Natural killer cell (primary cell): ENCODE results near the gene TAOK2. TPM values are rescaled to one million over a fixed set of nuclear protein-coding genes. Genes with fewer than 3 reads are reported as not detected.

ENCODE experiments used
- ATAC-seq, 3 donors: fragments of 150-1000 bp in 2 of 3; fragments of 200-7000 bp in 1 of 3; cut with Tn5 transposase; 1 replicate in 1 of 3; 2 replicates in 2 of 3; pipeline ENCODE4 v1.10.0; 2021; ENCODE audit warnings: mild to moderate bottlenecking in 2 of 3, moderate library complexity in 2 of 3
- DNase-seq, 2 donors: peaks; one replicate each; pipeline versions ENCODE4 v3.0.0 to v3.0.0-alpha.2; 2013 to 2021; ENCODE audit warnings: mixed read lengths in 1 of 2
- H3K27ac ChIP-seq: one replicate; pipeline ENCODE4 v1.5.1; 2013; ENCODE audit warnings: mild to moderate bottlenecking, low read length
- H3K27me3 ChIP-seq: one replicate; pipeline ENCODE4 v1.6.1; 2013; ENCODE audit warnings: low read length; ENCODE audit not compliant: control insufficient read depth, insufficient read depth
- H3K36me3 ChIP-seq: one replicate; pipeline ENCODE4 v1.6.1; 2013; ENCODE audit warnings: low read length; ENCODE audit not compliant: control insufficient read depth, insufficient read depth
- H3K4me1 ChIP-seq: one replicate; pipeline ENCODE4 v1.6.1; 2013; ENCODE audit warnings: low read length; ENCODE audit not compliant: control insufficient read depth, insufficient read depth
- H3K4me3 ChIP-seq: one replicate; pipeline ENCODE4 v1.5.1; 2013; ENCODE audit warnings: low read length
- H3K9me3 ChIP-seq: one replicate; pipeline ENCODE4 v1.6.1; 2013; ENCODE audit warnings: low read length; ENCODE audit not compliant: control insufficient read depth, insufficient read depth
- H3K27ac Mint-ChIP-seq, 2 donors: one replicate each; pipeline ENCODE4 v1.8.0; 2022; ENCODE audit warnings: mild to moderate bottlenecking in 2 of 2, mixed read lengths in 2 of 2, moderate library complexity in 1 of 2
- H3K27me3 Mint-ChIP-seq, 2 donors: one replicate each; pipeline ENCODE4 v1.8.0; 2022; ENCODE audit warnings: low read depth in 2 of 2, mixed read lengths in 2 of 2
- H3K36me3 Mint-ChIP-seq: one replicate; pipeline ENCODE4 v1.8.0; 2022; ENCODE audit warnings: mixed read lengths
- H3K4me1 Mint-ChIP-seq, 2 donors: one replicate each; pipeline ENCODE4 v1.8.0; 2022; ENCODE audit warnings: mixed read lengths in 2 of 2
- H3K4me3 Mint-ChIP-seq: one replicate; pipeline ENCODE4 v1.8.0; 2022; ENCODE audit warnings: mild to moderate bottlenecking, moderate library complexity, mixed read lengths
- H3K9me3 Mint-ChIP-seq, 2 donors: one replicate each; pipeline ENCODE4 v1.8.0; 2022; ENCODE audit warnings: mixed read lengths in 2 of 2
- CTCF ChIP-seq: fragments of 200-600 bp; IDR thresholded peaks from one replicate; pipeline ENCODE4 v1.8.0; 2022; ENCODE audit warnings: antibody characterized with exemption
- WGBS: methylation state at CpG from one replicate; pipeline ENCODE4 v1.1.7; 2013; ENCODE audit warnings: missing lambda C conversion rate; ENCODE audit not compliant: insufficient coverage; 5-methylcytosine and 5-hydroxymethylcytosine counted together
- intact Hi-C: fragments of 100-400 bp; cut with micrococcal nuclease; formaldehyde crosslinking; loops from one replicate; pipeline ENCODE4 v1.14.2; 2022
- total RNA-seq, 4 donors: library from RNA; stranded (reverse); fragments of 120-200 nt in 1 of 4; gene quantifications; one replicate each; pipeline versions ENCODE4 v1.2.3 to v1.2.4, GENCODE V29; 2013 to 2022

The TAOK2 gene
- total RNA-seq, 3 donors from 2014 or later (not counting 1 experiment from before 2014, with no cell fraction given): 35.3 to 42.8 (median 41.5) TPM

- Histone ChIP-seq H3K9me3 (no peaks in the 10 kb centered on the region), H3K4me1 (peaks cover 17% of the 10 kb centered on the region), H3K4me3 (peak overlapping the region; percentile 75), H3K27ac (peak overlapping the region; percentile 78), H3K27me3 (no peaks in the 10 kb centered on the region), H3K36me3 (no peaks in the 10 kb centered on the region)
- Mint-ChIP-seq H3K36me3 (no peaks in the 10 kb centered on the region), H3K9me3 (no peaks in the 10 kb centered on the region), H3K4me1 (peaks cover 11 to 17% of the 10 kb centered on the region in 2 donors), H3K4me3 (peak overlapping the region; percentile 86), H3K27ac (peak overlapping the region; percentile 88 to 90), H3K27me3 (no peaks in the 10 kb centered on the region)
- DNase-seq: no peak
- no peak for TF ChIP-seq CTCF
- no peak for ATAC-seq
- WGBS: 83% methylated on average over 10 of the region's 10 CpGs
- intact Hi-C loops: loop anchor here (1.0 to 2.0 kb wide), 3 partner anchors 12 to 98 kb away; partner anchors contain the start of genes CDIPT, KCTD13 and TAOK2
Measured at GRCh38 chr16:29961127-29961478, 12.6 kb upstream of the TAOK2 start.

DNA sequence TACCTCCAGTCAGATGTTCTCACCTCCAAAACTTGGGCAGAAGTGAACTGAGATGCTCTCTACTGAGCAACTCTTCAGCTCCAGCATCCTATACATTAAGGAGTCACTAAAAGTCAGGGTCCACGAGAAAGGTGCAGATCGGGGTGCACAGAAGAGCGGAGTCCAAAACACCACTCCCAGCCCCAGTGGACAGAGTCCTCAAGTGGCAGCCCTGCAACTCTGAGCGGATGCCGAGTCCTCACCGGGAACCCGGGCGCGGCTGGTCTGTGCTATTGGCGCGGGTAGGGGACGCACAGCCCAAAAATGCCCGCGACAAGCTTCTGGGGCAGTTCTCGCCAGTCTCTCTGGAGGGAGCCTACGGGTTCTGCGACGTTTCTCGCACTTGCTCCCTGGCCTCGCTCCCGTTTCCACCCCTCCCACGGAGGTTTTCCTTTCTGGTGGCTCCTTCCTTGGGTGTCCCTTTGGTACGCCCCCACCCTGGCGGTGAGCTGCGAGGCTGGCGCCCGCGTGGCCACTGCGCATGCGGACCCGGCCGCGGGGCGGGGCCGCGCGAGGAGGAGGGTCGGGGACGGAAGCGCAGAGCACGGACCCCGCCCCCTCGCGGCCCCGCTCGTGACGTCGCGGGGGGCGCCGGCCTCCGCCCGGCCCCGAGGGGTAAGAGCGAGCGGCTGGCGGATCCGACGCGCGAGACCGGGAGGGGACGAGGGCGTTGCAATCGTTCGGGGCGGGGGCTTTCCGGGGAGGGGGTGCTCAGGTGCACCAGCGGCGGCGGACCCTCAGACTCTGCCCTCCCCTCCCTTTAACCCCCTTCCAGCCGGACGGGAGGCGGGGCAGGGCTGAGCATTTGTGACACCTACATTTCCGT is 12.0 kb upstream of the TAOK2 start, which contains the start of gene TMEM219:
Gene TMEM219 (plus strand): TSS at position 601 of the 865 bp plus-strand sequence. CDS start 1,065 bp downstream, outside the sequence.
- no peaks in the 10 kb centered on the region for H3K9me3 Mint-ChIP-seq
- intact Hi-C loops: loop anchor here (1.0 to 2.0 kb wide), 3 partner anchors 12 to 99 kb away; partner anchors contain the start of genes CDIPT, KCTD13 and TAOK2
- ATAC-seq: peak; percentile 89 to 97 (median 90)
- Histone ChIP-seq H3K27ac (peak within 1 kb of the TSS; percentile 78), H3K9me3 (no peaks in the 10 kb centered on the region), H3K4me3 (peak within 1 kb of the TSS; percentile 75), H3K36me3 (no peaks in the 10 kb centered on the region), H3K27me3 (no peaks in the 10 kb centered on the region), H3K4me1 (peaks cover 17% of the 10 kb centered on the region)
- peak within 1 kb of the TSS; percentile 88 to 90 for H3K27ac Mint-ChIP-seq
- H3K27me3 Mint-ChIP-seq: no peaks in the 10 kb centered on the region
- under 1% methylated on average over 75 of the region's 75 CpGs for WGBS
- H3K4me3 Mint-ChIP-seq: peak within 1 kb of the TSS; percentile 93
- peak; percentile 96 to 97 for DNase-seq
- no peaks in the 10 kb centered on the region for H3K36me3 Mint-ChIP-seq
- peak; percentile 23 for TF ChIP-seq CTCF
- H3K4me1 Mint-ChIP-seq: peaks cover 11 to 17% of the 10 kb centered on the region in 2 donors

- Histone ChIP-seq H3K4me3 (peak overlapping the region; percentile 61), H3K36me3 (no peaks in the 10 kb centered on the region)
- 13% methylated on average over 18 of the region's 18 CpGs for WGBS
Measured at GRCh38 chr16:29962344-29962994, 11.2 kb upstream of the TAOK2 start.

More at GRCh38 chr16:29962344-29962994, 11.2 kb upstream of the TAOK2 start:
- Mint-ChIP-seq H3K27ac (peak overlapping the region; percentile 88 to 90), H3K36me3 (no peaks in the 10 kb centered on the region), H3K27me3 (no peaks in the 10 kb centered on the region), H3K9me3 (no peaks in the 10 kb centered on the region), H3K4me1 (peaks cover 11 to 17% of the 10 kb centered on the region in 2 donors), H3K4me3 (peak overlapping the region; percentile 93)
- peak in 1 of 2 donors; percentile 44 for DNase-seq
- TF ChIP-seq CTCF: no peak
- intact Hi-C loops: no loop called here
- ATAC-seq: no peak
- peak overlapping the region; percentile 72 for H3K27ac ChIP-seq
- no peaks in the 10 kb centered on the region for H3K9me3 ChIP-seq
- H3K4me1 ChIP-seq: peaks cover 17% of the 10 kb centered on the region
- H3K27me3 ChIP-seq: no peaks in the 10 kb centered on the region
